ENCODE results near the gene NME5.
A peak's percentile ranks its signal among the peaks of the same experiment; 100 is the strongest.

The NME5 gene

GRCh38 chr5:138182808-138183207 is 43.6 kb upstream of the NME5 start:
- Histone ChIP-seq H3K4me2 (ENCODE audit: low read depth, low read length, poor library complexity, severe bottlenecking) (no peak overlapping the region), H3F3A (ENCODE audit: low read depth) (0 out of 2 replicates have a peak, but pooled peaks cover 3% of the 10 kb centered on the region), H3K9me2 (replicated peaks; ENCODE audit: low read depth, low read length) (no peaks in the 10 kb centered on the region), H4K20me1 (ENCODE audit: insufficient read depth, low read length, poor library complexity, severe bottlenecking) (peaks cover 23% of the 10 kb centered on the region), H3K9me3 (ENCODE audit: insufficient read depth, low read depth, low read length) (no peaks in the 10 kb centered on the region), H3K4me3 (ENCODE audit: low read length, poor library complexity, severe bottlenecking) (no peak overlapping the region), H3K36me3 (ENCODE audit: insufficient read depth, low read length) (peaks cover 69% of the 10 kb centered on the region), H3K79me2 (ENCODE audit: insufficient read depth, low read length) (peaks cover 50% of the 10 kb centered on the region), H3K4me1 (ENCODE audit: insufficient read depth, low read length, poor library complexity, severe bottlenecking) (peaks cover 14% of the 10 kb centered on the region), H2AFZ (ENCODE audit: low read length) (no peak overlapping the region), H3K27me3 (ENCODE audit: insufficient read depth, low read length, poor library complexity, severe bottlenecking) (no peaks in the 10 kb centered on the region), H3K9ac (ENCODE audit: low read depth, low read length, poor library complexity, severe bottlenecking) (no peak overlapping the region)
- TF ChIP-seq, protein P1, sequence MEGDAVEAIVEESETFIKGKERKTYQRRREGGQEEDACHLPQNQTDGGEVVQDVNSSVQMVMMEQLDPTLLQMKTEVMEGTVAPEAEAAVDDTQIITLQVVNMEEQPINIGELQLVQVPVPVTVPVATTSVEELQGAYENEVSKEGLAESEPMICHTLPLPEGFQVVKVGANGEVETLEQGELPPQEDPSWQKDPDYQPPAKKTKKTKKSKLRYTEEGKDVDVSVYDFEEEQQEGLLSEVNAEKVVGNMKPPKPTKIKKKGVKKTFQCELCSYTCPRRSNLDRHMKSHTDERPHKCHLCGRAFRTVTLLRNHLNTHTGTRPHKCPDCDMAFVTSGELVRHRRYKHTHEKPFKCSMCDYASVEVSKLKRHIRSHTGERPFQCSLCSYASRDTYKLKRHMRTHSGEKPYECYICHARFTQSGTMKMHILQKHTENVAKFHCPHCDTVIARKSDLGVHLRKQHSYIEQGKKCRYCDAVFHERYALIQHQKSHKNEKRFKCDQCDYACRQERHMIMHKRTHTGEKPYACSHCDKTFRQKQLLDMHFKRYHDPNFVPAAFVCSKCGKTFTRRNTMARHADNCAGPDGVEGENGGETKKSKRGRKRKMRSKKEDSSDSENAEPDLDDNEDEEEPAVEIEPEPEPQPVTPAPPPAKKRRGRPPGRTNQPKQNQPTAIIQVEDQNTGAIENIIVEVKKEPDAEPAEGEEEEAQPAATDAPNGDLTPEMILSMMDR (conservative IDR thresholded peaks at IDR 0.05; ENCODE audit: low read length) = no peak
- TF ChIP-seq EZH2phosphoT487 (IDR thresholded peaks at IDR 0.05; ENCODE audit: borderline replicate concordance) = no peak

DNA sequence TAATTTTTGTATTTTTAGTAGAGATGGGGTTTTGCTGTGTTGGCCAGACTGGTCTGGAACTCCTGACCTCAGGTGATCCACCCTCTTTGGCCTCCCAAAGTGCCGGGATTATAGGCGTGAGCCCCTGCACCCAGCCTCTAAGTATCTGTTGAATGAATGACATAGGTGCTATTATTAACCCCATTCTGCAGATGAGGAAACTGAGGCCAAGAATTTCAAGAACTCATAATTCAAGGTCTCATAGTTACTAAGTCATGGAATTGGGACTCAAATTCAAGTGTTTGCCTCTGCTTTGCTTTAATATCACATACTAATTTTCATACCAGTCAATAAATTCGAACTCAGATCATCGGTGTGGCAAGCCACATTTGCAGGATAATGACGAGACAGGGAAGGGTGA is 41.6 kb upstream of the NME5 start:
- peak overlapping the region; percentile 81 for H3K4me2 ChIP-seq (ENCODE audit: low read depth, low read length, poor library complexity, severe bottlenecking)
- peaks cover 28% of the 10 kb centered on the region for H4K20me1 ChIP-seq (ENCODE audit: insufficient read depth, low read length, poor library complexity, severe bottlenecking)
- no peaks in the 10 kb centered on the region for H3K27me3 ChIP-seq (ENCODE audit: insufficient read depth, low read length, poor library complexity, severe bottlenecking)
- H3K4me1 ChIP-seq (ENCODE audit: insufficient read depth, low read length, poor library complexity, severe bottlenecking) = peaks cover 24% of the 10 kb centered on the region
- no peak overlapping the region for H2AFZ ChIP-seq (ENCODE audit: low read length)
- peak overlapping the region; percentile 87 for H3K4me3 ChIP-seq (ENCODE audit: low read length, poor library complexity, severe bottlenecking)
- H3K9me3 ChIP-seq (ENCODE audit: insufficient read depth, low read depth, low read length) = no peaks in the 10 kb centered on the region
- no peak for TF ChIP-seq EZH2phosphoT487 (IDR thresholded peaks at IDR 0.05; ENCODE audit: borderline replicate concordance)
- TF ChIP-seq, protein P1 (conservative IDR thresholded peaks at IDR 0.05; ENCODE audit: low read length) = no peak
- no peaks in the 10 kb centered on the region for H3F3A ChIP-seq (ENCODE audit: low read depth)
- no peaks in the 10 kb centered on the region for H3K9me2 ChIP-seq (replicated peaks; ENCODE audit: low read depth, low read length)
- peaks cover 69% of the 10 kb centered on the region for H3K79me2 ChIP-seq (ENCODE audit: insufficient read depth, low read length)
- peaks cover 50% of the 10 kb centered on the region for H3K36me3 ChIP-seq (ENCODE audit: insufficient read depth, low read length)
- H3K9ac ChIP-seq (ENCODE audit: low read depth, low read length, poor library complexity, severe bottlenecking) = peak overlapping the region; percentile 95

- H4K20me1 ChIP-seq (ENCODE audit: insufficient read depth, low read length, poor library complexity, severe bottlenecking) = peaks cover 28% of the 10 kb centered on the region
- no peaks in the 10 kb centered on the region for H3K9me3 ChIP-seq (ENCODE audit: insufficient read depth, low read depth, low read length)
- no peaks in the 10 kb centered on the region for H3K27me3 ChIP-seq (ENCODE audit: insufficient read depth, low read length, poor library complexity, severe bottlenecking)
- peaks cover 24% of the 10 kb centered on the region for H3K4me1 ChIP-seq (ENCODE audit: insufficient read depth, low read length, poor library complexity, severe bottlenecking)
- TF ChIP-seq, protein P1 (conservative IDR thresholded peaks at IDR 0.05; ENCODE audit: low read length) = peak; percentile 76
- no peak for TF ChIP-seq EZH2phosphoT487 (IDR thresholded peaks at IDR 0.05; ENCODE audit: borderline replicate concordance)
- H2AFZ ChIP-seq (ENCODE audit: low read length) = no peak overlapping the region
- peak overlapping the region; percentile 87 for H3K4me3 ChIP-seq (ENCODE audit: low read length, poor library complexity, severe bottlenecking)
- H3F3A ChIP-seq (ENCODE audit: low read depth) = no peaks in the 10 kb centered on the region
- H3K9ac ChIP-seq (ENCODE audit: low read depth, low read length, poor library complexity, severe bottlenecking) = peak overlapping the region; percentile 95
- H3K36me3 ChIP-seq (ENCODE audit: insufficient read depth, low read length) = peaks cover 44% of the 10 kb centered on the region
- peaks cover 74% of the 10 kb centered on the region for H3K79me2 ChIP-seq (ENCODE audit: insufficient read depth, low read length)
- peak overlapping the region; percentile 81 for H3K4me2 ChIP-seq (ENCODE audit: low read depth, low read length, poor library complexity, severe bottlenecking)
- H3K9me2 ChIP-seq (replicated peaks; ENCODE audit: low read depth, low read length) = no peaks in the 10 kb centered on the region
These were observed 41.1 kb upstream of the NME5 start for GRCh38 chr5:138180183-138180782.
